Tongue (tissue), 2 donors: Measurements from ENCODE around the gene FARS2. TPM values are rescaled to one million over a fixed set of nuclear protein-coding genes. Genes with fewer than 3 reads are reported as not detected.

Experiments
- DNase-seq: peaks from one replicate; pipeline ENCODE4 v3.0.0-alpha.2; 2015
- total RNA-seq: library from RNA; depleted of rRNA; stranded (reverse); fragments of >200 nt; gene quantifications from one replicate; pipeline ENCODE4 v1.2.3, GENCODE V29; 2014

FARS2 gene
- 38.8 TPM for total RNA-seq

GRCh38 chr6:5260661-5261544 lies at the start of gene FARS2, which contains the start of gene LYRM4:
FARS2 (plus strand) TSS chr6:5261513.
LYRM4 (minus strand) TSS chr6:5260950; CDS start chr6:5260733, 217 bp downstream.
- DNase-seq: peak; percentile 97

GRCh38 chr6:5213836-5214235 lies 47.5 kb upstream of the FARS2 start:
- DNase-seq: no peak

GRCh38 chr6:5214570-5215052 lies 46.7 kb upstream of the FARS2 start:
- peak; percentile 45 for DNase-seq

- no peak for DNase-seq
These were observed 46.2 kb upstream of the FARS2 start for GRCh38 chr6:5215159-5215558.

GRCh38 chr6:5215799-5216198 lies 45.5 kb upstream of the FARS2 start:
- no peak for DNase-seq

GRCh38 chr6:5217356-5217755 lies 44.0 kb upstream of the FARS2 start:
- no peak for DNase-seq

GRCh38 chr6:5219011-5219691 lies 42.2 kb upstream of the FARS2 start:
- DNase-seq: no peak

GRCh38 chr6:5220443-5220842 lies 40.9 kb upstream of the FARS2 start:
- DNase-seq: no peak

- DNase-seq: no peak
These were observed 38.0 kb upstream of the FARS2 start for GRCh38 chr6:5223309-5223708.

GRCh38 chr6:5229356-5229755 lies 32.0 kb upstream of the FARS2 start:
- DNase-seq: no peak

- DNase-seq: no peak
These were observed 31.2 kb upstream of the FARS2 start for GRCh38 chr6:5230081-5230480.

GRCh38 chr6:5231289-5231688 lies 30.0 kb upstream of the FARS2 start:
- DNase-seq: no peak

- no peak for DNase-seq
These were observed 26.4 kb upstream of the FARS2 start for GRCh38 chr6:5234874-5235273.

GRCh38 chr6:5235830-5236229 lies 25.5 kb upstream of the FARS2 start:
- no peak for DNase-seq

GRCh38 chr6:5237805-5238204 lies 23.5 kb upstream of the FARS2 start:
- no peak for DNase-seq

- DNase-seq: no peak
These were observed 23.0 kb upstream of the FARS2 start for GRCh38 chr6:5238336-5238735.

- no peak for DNase-seq
These were observed 20.1 kb upstream of the FARS2 start for GRCh38 chr6:5241252-5241651.

GRCh38 chr6:5243069-5243468 lies 18.2 kb upstream of the FARS2 start:
- no peak for DNase-seq

- DNase-seq: no peak
These were observed 14.9 kb upstream of the FARS2 start for GRCh38 chr6:5246141-5247097.

- DNase-seq: no peak
These were observed 14.1 kb upstream of the FARS2 start for GRCh38 chr6:5247201-5247600.

- DNase-seq: no peak
These were observed 12.8 kb upstream of the FARS2 start for GRCh38 chr6:5248302-5249098.
